Calu3 (cell line): ENCODE results near the gene HIRA. TPM values are rescaled to one million over a fixed set of nuclear protein-coding genes. Genes with fewer than 3 reads are reported as not detected.

ENCODE experiments used
- BruUV-seq: library from RNA; stranded (reverse); fragments of 400-500 nt; replicated peaks from 2 replicates; lab custom pipeline; 2021; lab: Mats Ljungman, UMichigan
- CTCF ChIA-PET: fragments of 300-600 bp; sonication (Branson Sonifier 250); formaldehyde crosslinking; loops from one replicate; lab custom pipeline; 2022; ENCODE audit warnings: antibody characterized with exemption; lab: Charles Lee
- DNase-seq: peaks from one replicate; pipeline ENCODE4 v3.0.0; 2022
- H3K27ac Mint-ChIP-seq: one replicate; pipeline ENCODE4 v1.8.0; 2022; ENCODE audit warnings: mixed read lengths; ENCODE audit not compliant: unreplicated experiment
- H3K27me3 Mint-ChIP-seq: one replicate; pipeline ENCODE4 v1.8.0; 2022; ENCODE audit warnings: mixed read lengths; ENCODE audit not compliant: unreplicated experiment
- H3K36me3 Mint-ChIP-seq: one replicate; pipeline ENCODE4 v1.8.0; 2022; ENCODE audit warnings: mild to moderate bottlenecking, moderate library complexity, mixed read lengths; ENCODE audit not compliant: insufficient read depth, unreplicated experiment
- H3K4me1 Mint-ChIP-seq: one replicate; pipeline ENCODE4 v1.8.0; 2022; ENCODE audit warnings: mild to moderate bottlenecking, low read depth, mixed read lengths; ENCODE audit not compliant: unreplicated experiment
- H3K4me3 Mint-ChIP-seq: one replicate; pipeline ENCODE4 v1.8.0; 2022; ENCODE audit warnings: mild to moderate bottlenecking, low read depth, moderate library complexity, mixed read lengths; ENCODE audit not compliant: unreplicated experiment
- H3K9me3 Mint-ChIP-seq: one replicate; pipeline ENCODE4 v1.8.0; 2022; ENCODE audit warnings: low read depth, mixed read lengths; ENCODE audit not compliant: unreplicated experiment
- CTCF ChIP-seq: fragments of 200-600 bp; IDR thresholded peaks from one replicate; pipeline ENCODE4 v1.8.0; 2022; ENCODE audit warnings: antibody characterized with exemption; ENCODE audit not compliant: unreplicated experiment
- intact Hi-C: fragments of 100-400 bp; cut with micrococcal nuclease; formaldehyde crosslinking; loops from one replicate; pipeline ENCODE4 v1.10.0; 2022; ENCODE audit not compliant: unreplicated experiment
- total RNA-seq: library from RNA; stranded (reverse); gene quantifications from 2 replicates; pipeline ENCODE4 v1.2.3, GENCODE V29; 2022

Gene HIRA
- total RNA-seq, 1 experiment from 2014 or later = 36.4 TPM

- Mint-ChIP-seq H3K4me1 (peaks cover 10% of the 10 kb centered on the region), H3K9me3 (peaks cover 2% of the 10 kb centered on the region), H3K27me3 (no peaks in the 10 kb centered on the region), H3K36me3 (peaks cover 45% of the 10 kb centered on the region), H3K27ac (no peak overlapping the region), H3K4me3 (no peak overlapping the region)
- no peak for DNase-seq
- no TSS peak for BruUV-seq
- CTCF ChIA-PET = interaction anchor here (0.6 kb wide), 1 partner anchor 119 kb away, joined by 10 read pairs; no protein-coding TSS in a partner anchor
- intact Hi-C loops = no loop called here
- no peak for TF ChIP-seq CTCF
Measured at GRCh38 chr22:19337137-19337536, 94.4 kb downstream of the HIRA start.

GRCh38 chr22:19336133-19337075 is 95.1 kb downstream of the HIRA start:
- CTCF ChIA-PET = interaction anchor here (0.6 kb wide), 1 partner anchor 32 kb away, joined by 3 read pairs; no protein-coding TSS in a partner anchor
- Mint-ChIP-seq H3K27ac (no peak overlapping the region), H3K9me3 (peaks cover 2% of the 10 kb centered on the region), H3K36me3 (peaks cover 43% of the 10 kb centered on the region), H3K4me1 (peaks cover 10% of the 10 kb centered on the region), H3K27me3 (no peaks in the 10 kb centered on the region), H3K4me3 (no peak overlapping the region)
- BruUV-seq = no TSS peak
- intact Hi-C loops = no loop called here
- no peak for TF ChIP-seq CTCF
- no peak for DNase-seq

- intact Hi-C loops = no loop called here
- no peak for TF ChIP-seq CTCF
- Mint-ChIP-seq H3K27me3 (no peaks in the 10 kb centered on the region), H3K27ac (no peak overlapping the region), H3K36me3 (peaks cover 53% of the 10 kb centered on the region), H3K9me3 (no peaks in the 10 kb centered on the region), H3K4me3 (no peak overlapping the region), H3K4me1 (peaks cover 10% of the 10 kb centered on the region)
- no peak for DNase-seq
- no TSS peak for BruUV-seq
- CTCF ChIA-PET = no interaction called here
Measured at GRCh38 chr22:19331975-19332374, 99.6 kb downstream of the HIRA start.

- no peaks in the 10 kb centered on the region for H3K9me3 Mint-ChIP-seq
- peaks cover 10% of the 10 kb centered on the region for H3K4me1 Mint-ChIP-seq
- no peak for DNase-seq
- no peaks in the 10 kb centered on the region for H3K27me3 Mint-ChIP-seq
- no peak overlapping the region for H3K27ac Mint-ChIP-seq
- TF ChIP-seq CTCF = no peak
- H3K36me3 Mint-ChIP-seq = peaks cover 48% of the 10 kb centered on the region
- BruUV-seq = no TSS peak
- intact Hi-C loops = no loop called here
- CTCF ChIA-PET = no interaction called here
- H3K4me3 Mint-ChIP-seq = no peak overlapping the region
Measured at GRCh38 chr22:19331474-19331873, 100.1 kb downstream of the HIRA start.
